ENCODE results near the gene OXER1.

Gene OXER1

DNA sequence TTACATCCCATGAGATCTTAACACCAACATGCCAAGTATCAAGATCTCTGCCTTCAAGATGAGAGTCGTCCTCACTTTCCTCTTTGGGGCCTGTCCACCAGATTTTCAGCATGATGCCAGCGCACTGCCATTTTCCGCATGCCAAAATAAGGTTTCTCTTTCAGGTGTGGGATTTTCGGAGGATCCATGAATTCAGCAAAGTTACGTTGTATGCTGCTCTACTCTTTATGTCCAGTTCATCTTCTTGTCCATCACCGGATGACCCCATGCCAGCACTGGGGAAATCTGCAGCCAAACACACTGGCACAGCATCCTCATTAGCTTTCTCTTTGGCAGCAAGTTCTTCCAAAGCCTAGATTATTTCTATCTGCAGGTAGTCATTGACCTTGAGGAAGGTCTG is 33.3 kb upstream of the OXER1 start:
- Histone ChIP-seq H3K9me3 (ENCODE audit: control insufficient read depth, insufficient read depth, low read depth, low read length) (no peaks in the 10 kb centered on the region), H3K36me3 (ENCODE audit: control insufficient read depth in 2 of 2, insufficient read depth in 1 of 2, low read length in 2 of 2) (no peaks in the 10 kb centered on the region), H3K27ac (ENCODE audit: extremely low read depth, low read depth, low read length) (no peak overlapping the region), H3K4me3 (ENCODE audit: low read depth, low read length) (no peak overlapping the region), H3K4me1 (ENCODE audit: control insufficient read depth, insufficient read depth, low read length) (no peaks in the 10 kb centered on the region)
- TF ChIP-seq ZNF169 (tag by site-specific recombination; IDR thresholded peaks at IDR 0.05) (no peak), ZNF660 (tag by site-specific recombination; IDR thresholded peaks at IDR 0.05) (no peak), ZNF112 (tag by site-specific recombination; IDR thresholded peaks at IDR 0.05) (no peak), ZNF175 (tag by site-specific recombination; IDR thresholded peaks at IDR 0.05) (no peak), OVOL3 (tag by site-specific recombination; IDR thresholded peaks at IDR 0.05) (no peak), ZNF707 (tag by site-specific recombination; IDR thresholded peaks at IDR 0.05) (no peak), ZNF571 (tag by site-specific recombination; IDR thresholded peaks at IDR 0.05) (no peak), ZBTB17 (tag by site-specific recombination; IDR thresholded peaks at IDR 0.05) (no peak)
- ChIA-PET CTCF (interaction anchor here (0.6 kb wide), 1 partner anchor 32 kb away, joined by 3 read pairs; no protein-coding TSS in a partner anchor), POLR2A (no interaction called here)

DNA sequence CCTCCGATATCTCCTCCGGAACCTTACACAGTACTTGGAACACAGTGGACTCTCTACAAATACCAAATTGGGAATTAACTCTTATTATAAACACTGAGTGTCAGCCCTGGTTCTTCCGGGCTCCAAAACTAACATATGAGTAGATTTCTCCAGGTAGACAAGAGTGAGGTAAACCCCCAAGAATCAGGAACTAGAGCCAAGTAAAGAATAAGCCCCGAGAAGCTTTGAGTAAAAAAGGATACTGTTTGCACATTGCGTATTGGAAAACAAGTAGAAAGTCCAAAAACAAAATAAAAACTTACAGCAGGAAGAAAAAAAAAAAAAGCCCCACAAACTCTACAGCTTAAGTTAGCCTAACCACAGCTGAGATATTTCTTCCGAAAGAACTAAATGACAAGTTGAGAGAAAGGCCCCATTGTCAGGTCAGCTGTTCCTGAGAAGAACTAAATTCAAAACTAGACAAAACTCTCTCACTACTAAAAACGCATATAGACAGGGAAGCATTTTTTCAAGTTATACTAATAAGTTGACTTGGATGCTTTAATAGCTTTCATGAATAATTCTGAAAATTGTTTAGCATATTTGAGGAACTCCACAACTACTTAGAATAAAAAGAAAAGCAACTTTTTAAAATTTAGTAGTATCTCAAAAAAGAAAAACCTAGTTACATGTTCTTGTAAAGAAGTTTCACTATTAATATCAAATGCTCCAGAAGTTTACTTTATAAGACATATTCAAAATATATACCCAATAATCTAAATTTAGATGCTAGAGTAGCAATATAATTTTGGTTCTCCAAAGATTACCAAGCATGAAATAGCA is 32.7 kb upstream of the OXER1 start:
- Histone ChIP-seq H3K4me3 (ENCODE audit: low read depth, low read length) (no peak overlapping the region), H3K27ac (ENCODE audit: extremely low read depth, low read depth, low read length) (0 out of 2 replicates have a peak overlapping the region, but pooled peaks have one; percentile 3), H3K36me3 (ENCODE audit: control insufficient read depth in 2 of 2, insufficient read depth in 1 of 2, low read length in 2 of 2) (no peaks in the 10 kb centered on the region), H3K4me1 (ENCODE audit: control insufficient read depth, insufficient read depth, low read length) (no peaks in the 10 kb centered on the region), H3K9me3 (ENCODE audit: control insufficient read depth, insufficient read depth, low read depth, low read length) (no peaks in the 10 kb centered on the region)
- TF ChIP-seq ZNF2 (tag by site-specific recombination; IDR thresholded peaks at IDR 0.05) (no peak), ZBTB8A (tag by site-specific recombination; IDR thresholded peaks at IDR 0.05) (no peak), ZSCAN16 (tag by site-specific recombination; IDR thresholded peaks at IDR 0.05) (no peak), ZNF670 (tag by site-specific recombination; IDR thresholded peaks at IDR 0.05; ENCODE audit: low read depth) (no peak), ZNF391 (tag by site-specific recombination; IDR thresholded peaks at IDR 0.05; ENCODE audit: borderline replicate concordance, low read depth) (no peak), ZBTB20 (tag by site-specific recombination; IDR thresholded peaks at IDR 0.05) (no peak), ZNF416 (tag by site-specific recombination; IDR thresholded peaks at IDR 0.05) (no peak), ZBTB21 (tag by site-specific recombination; IDR thresholded peaks at IDR 0.05) (no peak)
- TF ChIP-seq, protein P1, sequence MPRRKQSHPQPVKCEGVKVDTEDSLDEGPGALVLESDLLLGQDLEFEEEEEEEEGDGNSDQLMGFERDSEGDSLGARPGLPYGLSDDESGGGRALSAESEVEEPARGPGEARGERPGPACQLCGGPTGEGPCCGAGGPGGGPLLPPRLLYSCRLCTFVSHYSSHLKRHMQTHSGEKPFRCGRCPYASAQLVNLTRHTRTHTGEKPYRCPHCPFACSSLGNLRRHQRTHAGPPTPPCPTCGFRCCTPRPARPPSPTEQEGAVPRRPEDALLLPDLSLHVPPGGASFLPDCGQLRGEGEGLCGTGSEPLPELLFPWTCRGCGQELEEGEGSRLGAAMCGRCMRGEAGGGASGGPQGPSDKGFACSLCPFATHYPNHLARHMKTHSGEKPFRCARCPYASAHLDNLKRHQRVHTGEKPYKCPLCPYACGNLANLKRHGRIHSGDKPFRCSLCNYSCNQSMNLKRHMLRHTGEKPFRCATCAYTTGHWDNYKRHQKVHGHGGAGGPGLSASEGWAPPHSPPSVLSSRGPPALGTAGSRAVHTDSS (tag by site-specific recombination; IDR thresholded peaks at IDR 0.05) = no peak
- TF ChIP-seq, protein P2, sequence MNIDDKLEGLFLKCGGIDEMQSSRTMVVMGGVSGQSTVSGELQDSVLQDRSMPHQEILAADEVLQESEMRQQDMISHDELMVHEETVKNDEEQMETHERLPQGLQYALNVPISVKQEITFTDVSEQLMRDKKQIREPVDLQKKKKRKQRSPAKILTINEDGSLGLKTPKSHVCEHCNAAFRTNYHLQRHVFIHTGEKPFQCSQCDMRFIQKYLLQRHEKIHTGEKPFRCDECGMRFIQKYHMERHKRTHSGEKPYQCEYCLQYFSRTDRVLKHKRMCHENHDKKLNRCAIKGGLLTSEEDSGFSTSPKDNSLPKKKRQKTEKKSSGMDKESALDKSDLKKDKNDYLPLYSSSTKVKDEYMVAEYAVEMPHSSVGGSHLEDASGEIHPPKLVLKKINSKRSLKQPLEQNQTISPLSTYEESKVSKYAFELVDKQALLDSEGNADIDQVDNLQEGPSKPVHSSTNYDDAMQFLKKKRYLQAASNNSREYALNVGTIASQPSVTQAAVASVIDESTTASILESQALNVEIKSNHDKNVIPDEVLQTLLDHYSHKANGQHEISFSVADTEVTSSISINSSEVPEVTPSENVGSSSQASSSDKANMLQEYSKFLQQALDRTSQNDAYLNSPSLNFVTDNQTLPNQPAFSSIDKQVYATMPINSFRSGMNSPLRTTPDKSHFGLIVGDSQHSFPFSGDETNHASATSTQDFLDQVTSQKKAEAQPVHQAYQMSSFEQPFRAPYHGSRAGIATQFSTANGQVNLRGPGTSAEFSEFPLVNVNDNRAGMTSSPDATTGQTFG (tag by site-specific recombination; IDR thresholded peaks at IDR 0.05; ENCODE audit: borderline replicate concordance) = no peak
- TF ChIP-seq, protein P3, sequence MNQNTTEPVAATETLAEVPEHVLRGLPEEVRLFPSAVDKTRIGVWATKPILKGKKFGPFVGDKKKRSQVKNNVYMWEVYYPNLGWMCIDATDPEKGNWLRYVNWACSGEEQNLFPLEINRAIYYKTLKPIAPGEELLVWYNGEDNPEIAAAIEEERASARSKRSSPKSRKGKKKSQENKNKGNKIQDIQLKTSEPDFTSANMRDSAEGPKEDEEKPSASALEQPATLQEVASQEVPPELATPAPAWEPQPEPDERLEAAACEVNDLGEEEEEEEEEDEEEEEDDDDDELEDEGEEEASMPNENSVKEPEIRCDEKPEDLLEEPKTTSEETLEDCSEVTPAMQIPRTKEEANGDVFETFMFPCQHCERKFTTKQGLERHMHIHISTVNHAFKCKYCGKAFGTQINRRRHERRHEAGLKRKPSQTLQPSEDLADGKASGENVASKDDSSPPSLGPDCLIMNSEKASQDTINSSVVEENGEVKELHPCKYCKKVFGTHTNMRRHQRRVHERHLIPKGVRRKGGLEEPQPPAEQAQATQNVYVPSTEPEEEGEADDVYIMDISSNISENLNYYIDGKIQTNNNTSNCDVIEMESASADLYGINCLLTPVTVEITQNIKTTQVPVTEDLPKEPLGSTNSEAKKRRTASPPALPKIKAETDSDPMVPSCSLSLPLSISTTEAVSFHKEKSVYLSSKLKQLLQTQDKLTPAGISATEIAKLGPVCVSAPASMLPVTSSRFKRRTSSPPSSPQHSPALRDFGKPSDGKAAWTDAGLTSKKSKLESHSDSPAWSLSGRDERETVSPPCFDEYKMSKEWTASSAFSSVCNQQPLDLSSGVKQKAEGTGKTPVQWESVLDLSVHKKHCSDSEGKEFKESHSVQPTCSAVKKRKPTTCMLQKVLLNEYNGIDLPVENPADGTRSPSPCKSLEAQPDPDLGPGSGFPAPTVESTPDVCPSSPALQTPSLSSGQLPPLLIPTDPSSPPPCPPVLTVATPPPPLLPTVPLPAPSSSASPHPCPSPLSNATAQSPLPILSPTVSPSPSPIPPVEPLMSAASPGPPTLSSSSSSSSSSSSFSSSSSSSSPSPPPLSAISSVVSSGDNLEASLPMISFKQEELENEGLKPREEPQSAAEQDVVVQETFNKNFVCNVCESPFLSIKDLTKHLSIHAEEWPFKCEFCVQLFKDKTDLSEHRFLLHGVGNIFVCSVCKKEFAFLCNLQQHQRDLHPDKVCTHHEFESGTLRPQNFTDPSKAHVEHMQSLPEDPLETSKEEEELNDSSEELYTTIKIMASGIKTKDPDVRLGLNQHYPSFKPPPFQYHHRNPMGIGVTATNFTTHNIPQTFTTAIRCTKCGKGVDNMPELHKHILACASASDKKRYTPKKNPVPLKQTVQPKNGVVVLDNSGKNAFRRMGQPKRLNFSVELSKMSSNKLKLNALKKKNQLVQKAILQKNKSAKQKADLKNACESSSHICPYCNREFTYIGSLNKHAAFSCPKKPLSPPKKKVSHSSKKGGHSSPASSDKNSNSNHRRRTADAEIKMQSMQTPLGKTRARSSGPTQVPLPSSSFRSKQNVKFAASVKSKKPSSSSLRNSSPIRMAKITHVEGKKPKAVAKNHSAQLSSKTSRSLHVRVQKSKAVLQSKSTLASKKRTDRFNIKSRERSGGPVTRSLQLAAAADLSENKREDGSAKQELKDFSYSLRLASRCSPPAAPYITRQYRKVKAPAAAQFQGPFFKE (tag by site-specific recombination; IDR thresholded peaks at IDR 0.05; ENCODE audit: borderline replicate concordance) = no peak
- TF ChIP-seq, protein P4, sequence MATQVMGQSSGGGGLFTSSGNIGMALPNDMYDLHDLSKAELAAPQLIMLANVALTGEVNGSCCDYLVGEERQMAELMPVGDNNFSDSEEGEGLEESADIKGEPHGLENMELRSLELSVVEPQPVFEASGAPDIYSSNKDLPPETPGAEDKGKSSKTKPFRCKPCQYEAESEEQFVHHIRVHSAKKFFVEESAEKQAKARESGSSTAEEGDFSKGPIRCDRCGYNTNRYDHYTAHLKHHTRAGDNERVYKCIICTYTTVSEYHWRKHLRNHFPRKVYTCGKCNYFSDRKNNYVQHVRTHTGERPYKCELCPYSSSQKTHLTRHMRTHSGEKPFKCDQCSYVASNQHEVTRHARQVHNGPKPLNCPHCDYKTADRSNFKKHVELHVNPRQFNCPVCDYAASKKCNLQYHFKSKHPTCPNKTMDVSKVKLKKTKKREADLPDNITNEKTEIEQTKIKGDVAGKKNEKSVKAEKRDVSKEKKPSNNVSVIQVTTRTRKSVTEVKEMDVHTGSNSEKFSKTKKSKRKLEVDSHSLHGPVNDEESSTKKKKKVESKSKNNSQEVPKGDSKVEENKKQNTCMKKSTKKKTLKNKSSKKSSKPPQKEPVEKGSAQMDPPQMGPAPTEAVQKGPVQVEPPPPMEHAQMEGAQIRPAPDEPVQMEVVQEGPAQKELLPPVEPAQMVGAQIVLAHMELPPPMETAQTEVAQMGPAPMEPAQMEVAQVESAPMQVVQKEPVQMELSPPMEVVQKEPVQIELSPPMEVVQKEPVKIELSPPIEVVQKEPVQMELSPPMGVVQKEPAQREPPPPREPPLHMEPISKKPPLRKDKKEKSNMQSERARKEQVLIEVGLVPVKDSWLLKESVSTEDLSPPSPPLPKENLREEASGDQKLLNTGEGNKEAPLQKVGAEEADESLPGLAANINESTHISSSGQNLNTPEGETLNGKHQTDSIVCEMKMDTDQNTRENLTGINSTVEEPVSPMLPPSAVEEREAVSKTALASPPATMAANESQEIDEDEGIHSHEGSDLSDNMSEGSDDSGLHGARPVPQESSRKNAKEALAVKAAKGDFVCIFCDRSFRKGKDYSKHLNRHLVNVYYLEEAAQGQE (tag by site-specific recombination; IDR thresholded peaks at IDR 0.05) = no peak
- CTCF ChIA-PET = interaction anchor here (0.6 kb wide), 1 partner anchor 32 kb away, joined by 3 read pairs; no protein-coding TSS in a partner anchor
- POLR2A ChIA-PET = interaction anchor here (0.6 to 1.0 kb wide), 2 partner anchors 14 to 419 kb away, joined by 3 to 5 read pairs; no protein-coding TSS in a partner anchor

Measured in HEK293 (cell line).